WTC11 (cell line): ENCODE measurements around the gene RAP2A. TPM values are rescaled to one million over a fixed set of nuclear protein-coding genes. Genes with fewer than 3 reads are reported as not detected.

Source experiments
- ATAC-seq: fragments of 200-7000 bp; cut with Tn5 transposase; 2 replicates; pipeline ENCODE4 v1.10.0; 2021; ENCODE audit warnings: mild to moderate bottlenecking, moderate library complexity
- CTCF ChIA-PET: fragments of 300-600 bp; sonication (Branson Sonifier 250); formaldehyde crosslinking; loops from one replicate; lab custom pipeline; 2021; ENCODE audit warnings: antibody characterized with exemption; lab: Charles Lee
- POLR2A ChIA-PET: fragments of 350-600 bp; sonication (Branson Sonifier 250); formaldehyde crosslinking; loops from one replicate; lab custom pipeline; 2021; ENCODE audit warnings: antibody characterized with exemption; lab: Charles Lee
- DNase-seq: peaks from one replicate; pipeline ENCODE4 v3.0.0; 2021; ENCODE audit warnings: low spot score
- H3K27ac Mint-ChIP-seq: 2 replicates; pipeline ENCODE4 v1.8.0; 2021; ENCODE audit warnings: mixed read lengths
- H3K27me3 Mint-ChIP-seq: 2 replicates; pipeline ENCODE4 v1.8.0; 2021; ENCODE audit warnings: low read depth, mild to moderate bottlenecking, moderate library complexity, mixed read lengths
- H3K36me3 Mint-ChIP-seq: 2 replicates; pipeline ENCODE4 v1.8.0; 2021; ENCODE audit warnings: mixed read lengths
- H3K4me1 Mint-ChIP-seq: 2 replicates; pipeline ENCODE4 v1.8.0; 2022; ENCODE audit warnings: mixed read lengths
- H3K4me3 Mint-ChIP-seq: 2 replicates; pipeline ENCODE4 v1.8.0; 2021; ENCODE audit warnings: mild to moderate bottlenecking, moderate library complexity, mixed read lengths
- H3K9me3 Mint-ChIP-seq: 2 replicates; pipeline ENCODE4 v1.8.0; 2021; ENCODE audit warnings: mixed read lengths
- ARID4B ChIP-seq: sonication (generic); formaldehyde crosslinking; IDR thresholded peaks from 2 replicates; pipeline ENCODE4 v1.8.0; 2023; ENCODE audit warnings: missing genetic modification reagents, mild to moderate bottlenecking, borderline replicate concordance
- E2F4 ChIP-seq: sonication (generic); formaldehyde crosslinking; IDR thresholded peaks from 2 replicates; pipeline ENCODE4 v1.8.1; 2022; ENCODE audit warnings: low read depth, mild to moderate bottlenecking, moderate library complexity, missing genetic modification reagents, borderline replicate concordance
- ELF4 ChIP-seq: sonication (generic); formaldehyde crosslinking; IDR thresholded peaks from 2 replicates; pipeline ENCODE4 v1.8.1; 2022; ENCODE audit warnings: low read depth, mild to moderate bottlenecking, moderate library complexity, missing genetic modification reagents
- ESRRA ChIP-seq: sonication (generic); formaldehyde crosslinking; IDR thresholded peaks from 2 replicates; pipeline ENCODE4 v1.8.1; 2022; ENCODE audit warnings: mild to moderate bottlenecking, missing genetic modification reagents, borderline replicate concordance
- ETV6 ChIP-seq: sonication (generic); formaldehyde crosslinking; IDR thresholded peaks from 2 replicates; pipeline ENCODE4 v1.8.1; 2022; ENCODE audit warnings: mild to moderate bottlenecking, missing genetic modification reagents
- GABPB1 ChIP-seq: sonication (generic); formaldehyde crosslinking; IDR thresholded peaks from 2 replicates; pipeline ENCODE4 v1.8.1; 2023; ENCODE audit warnings: mild to moderate bottlenecking, missing genetic modification reagents
- GTF2I ChIP-seq: fragments of 250-450 bp; sonication (Bioruptor Pico); conservative IDR thresholded peaks from 2 replicates; pipeline ENCODE4 v1.4.0; 2021; ENCODE audit warnings: mild to moderate bottlenecking
- MAX ChIP-seq: sonication (generic); formaldehyde crosslinking; IDR thresholded peaks from 2 replicates; pipeline ENCODE4 v1.8.0; 2022; ENCODE audit warnings: mild to moderate bottlenecking, missing genetic modification reagents
- NFATC4 ChIP-seq: fragments of 250-450 bp; sonication (Bioruptor Pico); IDR thresholded peaks from 2 replicates; pipeline ENCODE4 v1.9.0; 2021; ENCODE audit warnings: mild to moderate bottlenecking
- NR1H2 ChIP-seq: sonication (generic); formaldehyde crosslinking; IDR thresholded peaks from 2 replicates; pipeline ENCODE4 v1.9.0; 2021; ENCODE audit warnings: mild to moderate bottlenecking, moderate library complexity, missing genetic modification reagents
- RELA ChIP-seq: sonication (generic); formaldehyde crosslinking; IDR thresholded peaks from 2 replicates; pipeline ENCODE4 v1.8.1; 2022; ENCODE audit warnings: missing genetic modification reagents, mild to moderate bottlenecking, borderline replicate concordance
- ZBTB43 ChIP-seq: sonication (generic); formaldehyde crosslinking; IDR thresholded peaks from 2 replicates; pipeline ENCODE4 v1.8.1; 2023; ENCODE audit warnings: mild to moderate bottlenecking, missing genetic modification reagents
- ZNF232 ChIP-seq: sonication (generic); formaldehyde crosslinking; IDR thresholded peaks from 2 replicates; pipeline ENCODE4 v1.8.0; 2022; ENCODE audit warnings: mild to moderate bottlenecking, missing genetic modification reagents
- ZNF416 ChIP-seq: fragments of 250-450 bp; sonication (Bioruptor Pico); IDR thresholded peaks from 2 replicates; pipeline ENCODE4 v1.9.0; 2021; ENCODE audit warnings: mild to moderate bottlenecking, inconsistent platforms
- ZNF671 ChIP-seq: fragments of 250-450 bp; sonication (Bioruptor Pico); IDR thresholded peaks from 2 replicates; pipeline ENCODE4 v1.8.0; 2021; ENCODE audit warnings: mild to moderate bottlenecking
- total RNA-seq: library from RNA; stranded (reverse); gene quantifications from 3 replicates; pipeline ENCODE4 v1.2.3, GENCODE V29; 2021
- TF ChIP-seq, protein P1 (sequence below): fragments of 250-450 bp; sonication (Bioruptor Pico); IDR thresholded peaks from 2 replicates; pipeline ENCODE4 v2.1.2; 2022; ENCODE audit warnings: mild to moderate bottlenecking, moderate library complexity
- TF ChIP-seq, protein P2 (sequence below): fragments of 200-600 bp; IDR thresholded peaks from 2 replicates; pipeline ENCODE4 v1.8.0; 2022; ENCODE audit warnings: antibody characterized with exemption

RAP2A gene
- total RNA-seq, 1 experiment from 2014 or later = 39.0 TPM

- TF ChIP-seq ZBTB43 (CRISPR knock-in tag) (no peak), NFATC4 (CRISPR knock-in tag) (no peak), E2F4 (CRISPR knock-in tag) (no peak), ZNF671 (no peak)
- TF ChIP-seq, all 79 proteins: peak for 0
These were observed 41.9 kb upstream of the RAP2A start (continued) for GRCh38 chr13:97392020-97392419.

DNA sequence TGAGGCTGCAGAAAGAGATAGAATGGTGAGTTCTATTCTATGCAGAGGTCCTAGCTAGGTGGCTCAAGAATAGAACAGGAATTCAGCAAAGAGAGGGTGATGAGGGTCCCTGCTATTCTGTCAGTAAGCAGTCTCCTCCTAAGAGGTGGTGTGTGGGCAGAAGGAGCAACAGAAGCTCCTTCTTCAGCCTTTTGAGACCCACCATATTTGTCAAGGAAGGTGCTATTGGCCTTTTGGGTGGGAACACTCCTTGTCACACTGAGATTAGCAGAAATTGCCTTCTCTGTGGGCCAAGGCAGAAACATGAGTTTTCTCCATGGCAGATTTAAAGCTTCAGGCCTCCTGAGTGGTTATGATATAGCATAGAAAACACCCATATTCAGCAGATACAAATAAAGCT lies 39.4 kb upstream of the RAP2A start:
- H3K27me3 Mint-ChIP-seq = no peaks in the 10 kb centered on the region
- CTCF ChIA-PET = no interaction called here
- no peak for DNase-seq
- no peak overlapping the region for H3K27ac Mint-ChIP-seq
- TF ChIP-seq GABPB1 (CRISPR knock-in tag) = no peak
- TF ChIP-seq MAX = no peak
- TF ChIP-seq, protein P1, sequence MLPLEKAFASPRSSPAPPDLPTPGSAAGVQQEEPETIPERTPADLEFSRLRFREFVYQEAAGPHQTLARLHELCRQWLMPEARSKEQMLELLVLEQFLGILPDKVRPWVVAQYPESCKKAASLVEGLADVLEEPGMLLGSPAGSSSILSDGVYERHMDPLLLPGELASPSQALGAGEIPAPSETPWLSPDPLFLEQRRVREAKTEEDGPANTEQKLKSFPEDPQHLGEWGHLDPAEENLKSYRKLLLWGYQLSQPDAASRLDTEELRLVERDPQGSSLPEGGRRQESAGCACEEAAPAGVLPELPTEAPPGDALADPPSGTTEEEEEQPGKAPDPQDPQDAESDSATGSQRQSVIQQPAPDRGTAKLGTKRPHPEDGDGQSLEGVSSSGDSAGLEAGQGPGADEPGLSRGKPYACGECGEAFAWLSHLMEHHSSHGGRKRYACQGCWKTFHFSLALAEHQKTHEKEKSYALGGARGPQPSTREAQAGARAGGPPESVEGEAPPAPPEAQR (CRISPR knock-in tag) = no peak
- TF ChIP-seq NFATC4 (CRISPR knock-in tag) = no peak
- TF ChIP-seq ARID4B (CRISPR knock-in tag) = no peak
- no peak for TF ChIP-seq RELA (CRISPR knock-in tag)
- no peak for TF ChIP-seq NR1H2
- no peak for TF ChIP-seq GTF2I
- no peak for TF ChIP-seq ELF4 (CRISPR knock-in tag)
- no peak for TF ChIP-seq ETV6 (CRISPR knock-in tag)
- no peak for TF ChIP-seq ZNF232 (CRISPR knock-in tag)
- no peak for TF ChIP-seq ZNF416 (CRISPR knock-in tag)
- TF ChIP-seq, protein P2, sequence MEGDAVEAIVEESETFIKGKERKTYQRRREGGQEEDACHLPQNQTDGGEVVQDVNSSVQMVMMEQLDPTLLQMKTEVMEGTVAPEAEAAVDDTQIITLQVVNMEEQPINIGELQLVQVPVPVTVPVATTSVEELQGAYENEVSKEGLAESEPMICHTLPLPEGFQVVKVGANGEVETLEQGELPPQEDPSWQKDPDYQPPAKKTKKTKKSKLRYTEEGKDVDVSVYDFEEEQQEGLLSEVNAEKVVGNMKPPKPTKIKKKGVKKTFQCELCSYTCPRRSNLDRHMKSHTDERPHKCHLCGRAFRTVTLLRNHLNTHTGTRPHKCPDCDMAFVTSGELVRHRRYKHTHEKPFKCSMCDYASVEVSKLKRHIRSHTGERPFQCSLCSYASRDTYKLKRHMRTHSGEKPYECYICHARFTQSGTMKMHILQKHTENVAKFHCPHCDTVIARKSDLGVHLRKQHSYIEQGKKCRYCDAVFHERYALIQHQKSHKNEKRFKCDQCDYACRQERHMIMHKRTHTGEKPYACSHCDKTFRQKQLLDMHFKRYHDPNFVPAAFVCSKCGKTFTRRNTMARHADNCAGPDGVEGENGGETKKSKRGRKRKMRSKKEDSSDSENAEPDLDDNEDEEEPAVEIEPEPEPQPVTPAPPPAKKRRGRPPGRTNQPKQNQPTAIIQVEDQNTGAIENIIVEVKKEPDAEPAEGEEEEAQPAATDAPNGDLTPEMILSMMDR = no peak
- no peak for TF ChIP-seq ESRRA (CRISPR knock-in tag)
- TF ChIP-seq, all 79 proteins: peak for 0
- Mint-ChIP-seq H3K9me3 (no peaks in the 10 kb centered on the region), H3K4me3 (no peak overlapping the region), H3K36me3 (no peaks in the 10 kb centered on the region), H3K4me1 (no peaks in the 10 kb centered on the region)
- no peak for ATAC-seq
- POLR2A ChIA-PET = no interaction called here
